ENCODE data around the gene NFIB. TPM values are rescaled to one million over a fixed set of nuclear protein-coding genes. Genes with fewer than 3 reads are reported as not detected.

NFIB gene
- total and polyA plus RNA-seq, 8 donors: 8.9 to 65.0 (median 45.7) TPM

GRCh38 chr9:14279671-14280070 is 34.3 kb downstream of the NFIB start:
- TF ChIP-seq, protein P1, sequence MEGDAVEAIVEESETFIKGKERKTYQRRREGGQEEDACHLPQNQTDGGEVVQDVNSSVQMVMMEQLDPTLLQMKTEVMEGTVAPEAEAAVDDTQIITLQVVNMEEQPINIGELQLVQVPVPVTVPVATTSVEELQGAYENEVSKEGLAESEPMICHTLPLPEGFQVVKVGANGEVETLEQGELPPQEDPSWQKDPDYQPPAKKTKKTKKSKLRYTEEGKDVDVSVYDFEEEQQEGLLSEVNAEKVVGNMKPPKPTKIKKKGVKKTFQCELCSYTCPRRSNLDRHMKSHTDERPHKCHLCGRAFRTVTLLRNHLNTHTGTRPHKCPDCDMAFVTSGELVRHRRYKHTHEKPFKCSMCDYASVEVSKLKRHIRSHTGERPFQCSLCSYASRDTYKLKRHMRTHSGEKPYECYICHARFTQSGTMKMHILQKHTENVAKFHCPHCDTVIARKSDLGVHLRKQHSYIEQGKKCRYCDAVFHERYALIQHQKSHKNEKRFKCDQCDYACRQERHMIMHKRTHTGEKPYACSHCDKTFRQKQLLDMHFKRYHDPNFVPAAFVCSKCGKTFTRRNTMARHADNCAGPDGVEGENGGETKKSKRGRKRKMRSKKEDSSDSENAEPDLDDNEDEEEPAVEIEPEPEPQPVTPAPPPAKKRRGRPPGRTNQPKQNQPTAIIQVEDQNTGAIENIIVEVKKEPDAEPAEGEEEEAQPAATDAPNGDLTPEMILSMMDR (IDR thresholded peaks at IDR 0.05): no peak
- Histone ChIP-seq H3K36me3 (no peaks in the 10 kb centered on the region), H3K4me1 (peaks cover 15 to 39% (median 32%) of the 10 kb centered on the region in 3 donors), H3K4me3 (no peak overlapping the region), H3K27me3 (no peaks in the 10 kb centered on the region), H3K27ac (no peak overlapping the region), H3K9me3 (no peaks in the 10 kb centered on the region)
- DNase-seq (no peak), FAIRE-seq (no peak), ATAC-seq (no peak)
- 89% methylated on average over 3 of the region's 3 CpGs for WGBS, 2 donors
- intact Hi-C loops (cut with DNase I): no loop called here

DNA sequence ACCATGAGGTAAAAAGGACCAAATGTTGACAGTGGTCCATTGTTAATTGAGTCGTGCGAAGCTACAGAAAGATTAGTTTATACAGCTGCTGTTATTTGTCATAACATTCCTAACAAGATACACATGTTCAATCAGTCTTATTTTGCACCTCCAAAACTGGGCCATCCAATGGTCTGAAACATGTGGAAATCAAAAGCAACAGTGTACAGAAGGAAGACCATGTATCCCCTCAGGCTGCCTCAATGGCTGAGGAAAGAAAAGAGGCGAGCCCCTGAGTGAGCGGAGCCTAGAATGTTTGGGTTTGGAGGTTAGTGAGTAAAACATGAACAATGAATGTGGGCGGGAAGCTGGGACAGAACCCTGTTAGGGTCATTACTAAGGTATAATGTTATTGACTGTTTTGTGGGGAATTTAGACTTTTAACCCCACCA is 35.6 kb downstream of the NFIB start:
- FAIRE-seq: no peak
- H3K4me1 ChIP-seq: peaks cover 25 to 39% (median 37%) of the 10 kb centered on the region in 3 donors

GRCh38 chr9:14277761-14278160 is 36.2 kb downstream of the NFIB start:
- Histone ChIP-seq H3K4me1 (peaks cover 23 to 44% (median 38%) of the 10 kb centered on the region in 3 donors), H3K27me3 (no peaks in the 10 kb centered on the region), H3K36me3 (no peaks in the 10 kb centered on the region), H3K4me3 (no peak overlapping the region), H3K27ac (no peak overlapping the region), H3K9me3 (no peaks in the 10 kb centered on the region)
- 75 to 81% methylated on average over 3 of the region's 3 CpGs for WGBS, 2 donors
- intact Hi-C loops (cut with DNase I): no loop called here
- FAIRE-seq (no peak), ATAC-seq (no peak), DNase-seq (no peak)
- TF ChIP-seq, protein P1 (IDR thresholded peaks at IDR 0.05): no peak

More for the DNA sequence above, 35.6 kb downstream of the NFIB start:
- TF ChIP-seq, protein P1 (IDR thresholded peaks at IDR 0.05): no peak
- DNase-seq: no peak
- WGBS, 2 donors: 68 to 70% methylated on average over 5 of the region's 5 CpGs
- no peak for ATAC-seq
- intact Hi-C loops (cut with DNase I): no loop called here
- Histone ChIP-seq H3K36me3 (no peaks in the 10 kb centered on the region), H3K27me3 (no peaks in the 10 kb centered on the region), H3K9me3 (no peaks in the 10 kb centered on the region), H3K27ac (no peak overlapping the region), H3K4me3 (no peak overlapping the region)

DNA sequence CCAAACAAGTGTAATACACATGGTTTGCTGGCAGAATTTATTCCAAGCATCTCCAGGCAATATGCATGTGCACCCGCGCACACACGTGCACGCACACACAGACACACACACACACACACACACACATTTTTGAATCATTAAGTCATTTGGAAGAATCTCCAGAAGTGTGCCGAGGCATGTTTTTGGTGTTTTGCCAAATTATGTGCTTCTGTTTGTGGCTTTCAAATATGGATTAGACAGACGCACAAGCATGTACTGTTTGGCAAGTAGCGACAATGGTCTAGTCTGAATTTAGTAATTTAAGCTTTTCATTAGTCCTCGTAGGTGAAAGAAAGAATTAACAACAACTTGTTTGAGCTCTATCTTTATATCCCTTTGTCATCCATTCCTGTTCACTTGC is 36.7 kb downstream of the NFIB start:
- Histone ChIP-seq H3K4me3 (no peak overlapping the region), H3K36me3 (no peaks in the 10 kb centered on the region), H3K9me3 (no peaks in the 10 kb centered on the region), H3K27ac (no peak overlapping the region), H3K4me1 (peaks cover 23 to 49% (median 43%) of the 10 kb centered on the region in 3 donors), H3K27me3 (no peaks in the 10 kb centered on the region)
- TF ChIP-seq, protein P1 (IDR thresholded peaks at IDR 0.05): no peak
- 29 to 42% methylated on average over 8 of the region's 8 CpGs for WGBS, 2 donors
- DNase-seq: peak in 1 of 6 donors; percentile 32
- FAIRE-seq: no peak
- ATAC-seq: peak; percentile 20 to 48 (median 37)
- intact Hi-C loops (cut with DNase I): no loop called here

DNA sequence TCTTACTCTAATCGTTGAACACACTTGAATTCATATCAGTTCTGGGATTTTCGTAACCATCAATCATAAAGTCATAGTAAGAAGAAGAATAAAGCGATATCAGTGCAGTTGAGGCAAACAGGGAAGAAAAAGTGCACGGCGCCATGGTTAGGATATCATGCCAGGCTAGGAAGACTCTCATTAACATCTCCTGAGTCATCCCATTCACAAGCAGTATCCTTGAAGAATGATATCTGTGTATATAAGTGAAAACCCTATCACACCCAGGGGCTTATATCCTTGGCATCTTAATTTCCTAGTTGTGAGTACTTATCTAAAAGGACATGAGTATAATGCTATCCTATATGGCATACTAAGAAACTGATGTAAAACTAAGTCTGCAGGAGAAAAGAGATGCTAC is 38.6 kb downstream of the NFIB start:
- Histone ChIP-seq H3K9me3 (no peaks in the 10 kb centered on the region), H3K27ac (no peak overlapping the region), H3K4me1 (peaks cover 31 to 49% (median 46%) of the 10 kb centered on the region in 3 donors), H3K27me3 (no peaks in the 10 kb centered on the region), H3K4me3 (no peak overlapping the region), H3K36me3 (no peaks in the 10 kb centered on the region)
- intact Hi-C loops (cut with DNase I): no loop called here
- 66% methylated on average over 5 of the region's 5 CpGs for WGBS, 2 donors
- no peak for ATAC-seq
- TF ChIP-seq, protein P1 (IDR thresholded peaks at IDR 0.05): no peak
- FAIRE-seq: no peak
- no peak for DNase-seq

Measured in pancreas (tissue), 10 donors.